HG02798 (cell line): ENCODE results near the gene ATP8A1.

ENCODE experiments used
- ATAC-seq: cut with Tn5 transposase; IDR thresholded peaks from one replicate; pipeline ENCODE4 v1.9.1; 2021; ENCODE audit warnings: mild to moderate bottlenecking; ENCODE audit not compliant: unreplicated experiment, poor library complexity

Gene ATP8A1

DNA sequence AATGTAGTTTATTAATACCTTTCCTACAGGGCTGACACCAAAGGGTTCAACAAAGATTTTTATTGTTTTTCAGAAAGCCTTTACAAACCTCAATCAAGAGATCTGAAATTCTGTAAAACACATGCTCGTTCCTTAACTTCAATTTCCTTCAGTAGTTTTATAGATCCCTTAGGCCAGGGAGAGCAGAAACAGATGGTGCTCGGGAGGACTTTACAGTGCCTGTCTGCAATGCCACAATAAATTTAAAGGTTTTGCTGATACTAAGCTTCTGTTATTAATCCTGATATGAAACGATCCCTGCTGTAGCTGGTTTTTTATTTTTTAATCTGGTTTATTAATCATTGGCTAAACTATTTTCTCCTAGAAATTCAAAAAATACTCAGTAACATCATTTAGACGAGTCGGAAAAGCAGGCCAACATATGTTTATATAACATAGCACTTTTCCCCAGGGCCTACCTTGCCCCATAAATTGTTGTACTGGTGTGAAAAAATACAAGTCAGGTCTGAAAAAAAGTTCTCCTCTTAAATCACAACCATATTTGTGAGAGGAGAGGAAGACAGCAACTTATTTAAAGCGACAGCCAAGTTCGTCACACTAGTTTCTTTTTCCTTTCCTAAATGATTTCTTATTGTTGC lies 219.9 kb downstream of the ATP8A1 start:
- ATAC-seq, result no peak

DNA sequence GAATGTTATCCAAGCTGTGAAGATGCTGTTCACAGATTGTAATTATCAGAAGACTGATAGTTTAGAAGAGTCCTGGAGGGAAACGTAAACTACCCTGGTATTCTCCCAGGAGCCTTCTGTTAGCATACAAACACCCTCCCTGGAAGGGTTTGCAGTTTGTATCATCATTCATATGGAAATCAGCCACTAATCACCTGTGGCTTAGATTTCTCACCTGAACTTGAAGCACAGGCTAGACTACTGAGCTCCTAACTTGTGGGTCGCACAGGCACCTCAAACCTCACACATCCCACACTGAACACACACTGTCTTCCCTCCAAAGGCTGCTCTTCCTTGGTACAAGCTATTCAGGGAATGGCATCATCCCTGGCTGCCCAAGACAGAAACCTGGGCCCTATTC lies 228.9 kb downstream of the ATP8A1 start:
- ATAC-seq, result no peak

DNA sequence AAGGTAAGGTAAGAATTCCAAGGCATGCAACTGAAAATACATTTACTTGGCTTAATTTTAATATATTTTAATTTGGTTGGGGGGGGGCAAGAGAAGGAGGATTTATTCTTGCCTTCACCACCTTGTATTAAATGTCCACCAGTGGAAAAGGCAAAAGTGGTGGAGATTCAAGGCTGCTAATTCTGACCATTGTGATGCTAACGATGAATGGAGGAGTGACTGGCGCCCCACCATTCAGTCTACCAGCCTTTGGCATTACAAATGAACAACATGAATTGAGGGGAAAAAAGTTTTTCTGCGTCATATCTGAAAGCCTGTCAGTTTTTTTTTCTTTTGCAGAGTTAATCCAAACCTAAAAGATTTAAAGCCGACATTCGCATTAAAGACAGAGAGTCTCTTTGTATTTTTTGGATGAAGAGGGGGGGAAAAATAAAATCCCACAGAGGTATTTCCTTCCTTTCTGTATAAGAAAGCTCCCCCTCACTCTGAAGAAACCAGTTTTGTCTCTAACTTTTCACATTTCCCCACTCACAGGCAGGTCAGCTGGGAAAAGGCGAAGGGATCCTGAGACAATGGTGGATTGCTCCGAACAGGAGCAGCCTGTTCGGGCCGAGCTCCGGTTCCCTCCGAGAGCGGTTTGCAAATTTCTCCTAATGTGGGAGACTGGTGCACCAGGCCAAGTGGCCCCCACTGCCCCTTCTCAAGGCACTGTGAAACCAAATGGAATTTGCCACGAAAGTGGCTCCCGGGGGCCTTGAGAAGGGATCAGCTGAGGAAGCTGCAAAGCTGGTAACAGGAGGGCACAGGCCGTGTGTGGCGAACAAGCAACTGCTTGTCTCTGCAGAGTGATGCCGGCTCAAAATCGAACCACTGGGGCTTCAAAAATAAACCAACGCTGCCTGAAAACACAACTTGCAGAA lies 231.5 kb downstream of the ATP8A1 start:
- no peak for ATAC-seq

DNA sequence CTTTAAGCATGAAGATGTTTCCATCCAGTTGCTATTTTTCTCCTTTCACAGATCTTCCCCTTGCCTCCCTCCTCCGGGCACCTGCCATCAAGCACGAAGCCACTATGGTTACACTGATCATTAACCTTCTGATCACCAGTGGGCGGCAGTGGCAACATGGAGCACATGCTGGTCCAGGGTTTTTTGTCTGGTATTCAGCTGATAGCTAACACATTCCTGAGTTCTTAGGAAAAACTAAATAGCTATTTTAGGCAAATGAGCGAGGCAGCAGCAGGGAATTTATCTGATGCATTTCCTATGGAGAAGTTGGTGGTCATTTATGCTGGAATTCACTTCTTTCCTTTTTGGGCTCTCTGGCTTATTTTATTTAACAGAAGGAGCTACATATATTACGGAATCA lies 236.8 kb downstream of the ATP8A1 start:
- ATAC-seq, result no peak

DNA sequence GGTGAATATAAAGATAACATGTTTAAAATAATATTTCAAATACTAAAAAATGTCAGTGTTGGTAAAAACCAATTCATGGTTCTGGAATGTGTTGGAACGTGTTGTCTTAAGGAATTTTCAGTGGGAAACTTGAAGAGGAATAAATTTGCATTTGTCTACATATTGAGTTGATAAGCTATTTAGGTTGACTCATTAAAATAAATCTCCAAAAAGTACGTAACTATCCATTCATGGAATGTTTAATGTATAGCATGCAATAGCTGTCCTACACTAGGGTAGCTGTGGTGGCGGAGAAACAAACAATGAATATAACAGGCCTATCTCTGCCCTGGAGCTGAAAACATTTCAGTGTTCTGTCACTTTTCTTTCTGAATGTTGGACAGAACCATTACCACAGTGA lies 239.4 kb downstream of the ATP8A1 start:
- no peak for ATAC-seq

DNA sequence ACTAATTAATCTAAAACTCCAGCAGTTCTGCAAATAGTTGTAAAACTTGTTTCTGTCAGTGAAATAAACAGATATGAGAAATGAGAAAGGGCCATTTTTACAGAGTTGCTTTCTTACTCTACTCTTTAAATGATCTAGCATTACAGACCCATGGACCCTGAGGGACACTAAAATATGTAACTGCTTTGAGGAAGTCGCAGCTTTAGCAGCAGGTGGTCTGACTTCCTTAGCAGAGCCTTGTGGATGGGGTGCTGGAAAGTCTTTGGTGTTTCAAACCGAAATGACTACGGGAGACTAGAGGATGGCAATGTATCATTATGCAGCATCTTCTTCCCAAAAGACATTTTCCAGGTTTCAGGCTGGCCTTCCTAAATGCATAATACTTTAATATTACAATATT lies 240.9 kb downstream of the ATP8A1 start:
- no peak for ATAC-seq

DNA sequence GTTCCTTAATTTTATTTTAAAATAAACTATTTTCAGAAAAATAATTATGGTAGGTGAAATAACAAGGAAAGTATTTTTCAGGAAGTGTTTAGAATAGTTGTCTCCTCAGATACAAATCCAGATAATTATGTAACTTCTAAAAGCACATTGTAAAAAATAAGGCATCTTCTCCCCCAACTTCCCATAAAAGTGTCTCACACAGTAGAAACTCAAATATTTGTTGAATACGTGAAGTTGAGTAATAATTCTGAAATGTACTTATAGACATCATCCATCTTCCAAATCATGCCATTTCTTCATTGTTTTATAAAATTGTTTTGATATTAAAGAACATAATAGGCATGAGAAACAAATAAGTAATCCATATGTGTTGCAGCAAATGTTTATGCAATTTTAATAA lies 241.6 kb downstream of the ATP8A1 start:
- no peak for ATAC-seq

DNA sequence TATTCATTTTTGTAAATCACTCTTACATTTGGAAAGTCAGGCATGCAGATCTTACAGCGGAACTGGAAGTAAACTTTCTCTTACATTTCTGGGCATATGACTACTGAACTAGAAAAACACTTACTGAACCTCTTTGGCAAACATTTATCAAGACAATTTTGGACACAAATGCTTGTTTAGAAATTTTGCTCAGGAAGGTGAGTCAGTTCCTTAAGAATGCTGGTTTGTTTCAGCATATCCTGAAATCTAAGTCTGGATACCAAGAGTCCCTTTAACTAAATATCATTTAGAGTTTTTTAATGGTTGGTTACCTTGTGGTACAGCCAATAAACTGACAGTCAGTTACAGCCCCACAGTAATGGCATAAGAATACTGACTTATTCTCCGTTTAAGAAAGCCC lies 244.7 kb downstream of the ATP8A1 start:
- no peak for ATAC-seq

DNA sequence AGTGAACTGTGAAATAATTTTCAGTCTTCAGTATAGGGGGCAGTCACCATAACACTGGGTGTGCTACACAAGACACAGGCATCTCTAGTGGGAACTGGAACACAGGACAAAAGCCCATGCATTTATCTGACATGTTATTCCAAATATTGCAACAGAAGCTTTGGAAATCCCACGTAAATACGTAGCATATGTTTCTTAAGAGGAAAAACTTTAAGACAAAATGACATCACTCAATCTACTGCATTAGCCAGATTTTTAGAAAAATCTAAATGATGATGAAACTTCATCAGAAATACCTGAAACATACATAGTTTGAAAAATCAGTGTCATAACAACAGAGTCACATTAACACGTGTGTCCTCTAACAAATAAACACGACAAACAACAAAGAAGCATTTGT lies 245.1 kb downstream of the ATP8A1 start:
- ATAC-seq, result no peak

DNA sequence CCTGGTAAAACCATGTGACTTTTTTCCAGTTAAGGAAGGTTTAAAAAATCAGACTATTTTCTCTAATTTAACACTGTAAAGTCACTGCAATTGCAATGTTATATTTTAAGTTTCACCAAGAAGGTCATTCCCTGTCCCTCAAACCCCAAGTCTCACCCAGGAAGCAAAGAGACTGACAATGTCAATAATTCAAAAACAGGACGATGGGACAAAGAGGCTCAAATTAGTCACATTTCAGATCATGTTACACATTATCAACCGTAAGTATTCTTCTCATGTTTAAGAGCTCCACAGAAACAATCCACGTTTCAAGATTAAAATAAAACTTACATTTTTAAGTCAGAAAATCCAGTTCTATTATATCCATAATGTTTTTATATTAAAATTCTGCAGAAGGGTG lies 246.5 kb downstream of the ATP8A1 start:
- no peak for ATAC-seq

DNA sequence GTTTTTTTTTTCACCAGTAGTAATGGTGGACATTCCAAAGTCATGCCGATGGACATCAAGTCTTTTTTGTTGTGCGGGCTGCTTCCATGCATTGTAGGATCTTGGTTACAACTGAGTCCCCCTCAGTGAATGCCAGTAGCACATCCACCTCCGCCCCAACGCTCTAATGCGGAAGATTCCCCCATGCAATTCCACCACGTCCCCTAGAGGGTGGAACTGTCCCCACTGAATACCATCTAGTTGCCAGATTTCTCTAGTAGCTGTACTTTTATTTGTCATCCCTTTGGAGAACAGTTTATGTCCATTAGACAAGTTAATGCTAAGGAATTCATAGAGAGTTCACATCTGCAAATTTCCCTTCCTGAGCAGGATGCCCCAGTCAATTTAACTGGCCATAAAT lies 252.9 kb downstream of the ATP8A1 start:
- ATAC-seq, result no peak

DNA sequence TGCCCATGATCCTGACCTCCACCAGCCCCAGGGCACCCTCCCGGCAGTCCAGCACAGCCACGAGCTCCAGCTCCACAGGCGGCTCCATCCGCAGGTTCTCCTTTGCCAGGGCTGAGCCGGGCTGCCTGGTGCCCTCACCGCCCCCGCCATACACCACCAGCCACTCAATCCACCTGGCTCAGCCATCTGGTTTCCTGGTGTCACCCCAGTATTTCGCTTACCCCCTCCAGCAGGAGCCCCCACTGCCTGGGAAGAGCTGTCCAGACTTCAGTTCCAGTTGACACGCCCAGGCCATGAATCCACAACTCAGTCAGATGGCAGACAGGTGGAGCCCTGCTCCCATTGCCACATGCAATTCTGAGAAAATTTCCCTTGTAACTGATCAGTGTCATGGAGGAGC lies 255.7 kb downstream of the ATP8A1 start:
- ATAC-seq, result no peak

DNA sequence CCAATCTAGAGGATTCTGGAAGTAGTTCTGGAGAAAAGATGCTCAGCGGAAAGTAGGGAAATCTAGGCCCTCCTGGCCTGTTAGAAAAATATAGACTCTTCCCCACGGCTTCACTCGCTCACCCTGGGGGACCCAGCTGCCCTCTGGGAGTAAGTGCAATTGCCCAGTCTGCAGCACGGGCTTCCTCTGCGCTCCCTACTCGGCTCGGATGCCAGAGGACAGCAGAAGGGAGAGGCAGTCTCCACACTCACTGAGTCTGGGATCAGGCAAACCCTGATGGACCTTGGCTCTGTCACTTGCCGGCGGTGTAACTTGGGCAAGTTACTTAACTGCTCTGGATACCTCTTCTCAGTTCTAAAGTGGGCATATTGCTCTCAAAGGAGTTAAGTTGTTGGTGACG lies 257.5 kb downstream of the ATP8A1 start:
- ATAC-seq, result no peak

DNA sequence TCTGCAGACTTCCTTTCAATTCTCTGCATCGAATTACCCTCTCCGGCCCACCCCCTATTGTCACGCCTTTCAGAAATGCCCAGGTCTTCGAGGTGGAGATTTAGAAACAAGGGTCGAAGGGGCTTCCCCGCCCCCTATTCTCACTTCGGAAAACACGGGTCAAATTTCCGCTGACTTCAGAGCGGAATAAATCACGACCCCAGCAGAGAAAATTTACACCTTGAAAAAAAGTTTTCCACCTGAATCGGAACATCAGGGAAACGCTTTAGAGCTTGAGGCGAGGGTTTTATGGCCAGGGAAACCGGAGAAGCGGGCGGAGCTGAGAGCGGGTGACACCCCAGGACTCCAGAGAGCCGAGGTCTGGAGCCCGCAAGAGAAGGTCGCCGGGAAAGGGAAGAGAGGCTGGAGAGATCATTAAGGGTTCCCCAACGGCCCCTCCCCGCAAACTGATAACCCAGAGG lies 258.0 kb downstream of the ATP8A1 start:
- ATAC-seq, result no peak

DNA sequence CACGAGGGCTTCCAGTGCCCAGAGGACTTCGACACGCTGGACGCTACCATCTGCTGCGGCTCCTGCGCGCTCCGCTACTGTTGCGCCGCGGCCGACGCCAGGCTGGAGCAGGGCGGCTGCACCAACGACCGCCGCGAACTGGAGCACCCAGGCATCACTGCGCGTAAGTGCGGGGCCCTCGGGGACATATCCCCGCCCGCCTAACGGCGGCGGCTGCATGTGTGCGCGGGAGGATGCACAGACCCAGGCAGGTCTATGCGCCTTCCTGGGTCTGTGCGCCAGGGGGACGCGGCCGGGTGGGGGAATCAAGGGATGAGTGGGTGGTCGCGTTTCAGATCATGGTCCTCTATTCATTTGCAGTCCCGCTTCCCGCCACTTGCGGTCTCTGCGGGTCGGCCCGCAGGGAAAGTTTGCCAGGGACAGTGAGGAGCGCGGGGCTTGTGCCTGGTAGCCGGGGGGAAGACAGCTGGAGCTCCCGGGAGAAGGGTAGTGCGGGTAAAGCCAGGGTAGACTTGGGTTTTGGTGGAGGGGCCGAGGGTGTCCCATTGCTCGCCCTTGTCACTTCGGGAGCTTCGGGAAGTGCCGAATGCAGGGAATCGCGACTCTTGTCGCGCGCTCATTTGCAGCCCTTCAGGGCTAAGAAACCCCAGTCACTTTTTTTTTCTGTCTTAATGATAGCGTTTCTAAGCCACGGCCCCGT lies 258.6 kb downstream of the ATP8A1 start:
- ATAC-seq, result peak; percentile 41

DNA sequence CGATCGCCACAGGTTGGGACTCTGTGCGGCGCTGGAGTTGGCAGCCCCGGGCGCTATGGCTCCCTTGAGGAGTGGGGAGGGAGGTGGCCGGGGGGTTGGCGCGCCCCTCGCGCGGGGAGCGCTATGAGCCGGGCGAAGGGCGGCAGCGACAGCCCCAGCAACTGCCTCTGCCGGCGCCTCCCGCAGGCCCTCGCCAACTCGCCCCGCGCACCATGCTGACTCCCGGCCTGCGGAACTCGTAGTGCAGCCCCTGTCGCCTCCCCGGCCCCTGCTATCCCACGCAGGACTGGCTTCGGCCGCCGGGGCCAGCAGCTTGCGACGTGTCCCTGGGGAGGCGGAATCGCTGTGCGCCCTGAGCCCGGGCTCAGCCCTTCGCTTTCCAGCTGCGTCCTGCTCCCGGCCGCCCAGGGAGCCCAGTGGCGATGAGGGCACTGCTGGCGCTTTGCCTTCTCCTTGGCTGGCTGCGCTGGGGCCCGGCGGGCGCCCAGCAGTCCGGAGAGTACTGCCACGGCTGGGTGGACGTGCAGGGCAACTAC lies 259.2 kb downstream of the ATP8A1 start:
- peak; percentile 24 for ATAC-seq

DNA sequence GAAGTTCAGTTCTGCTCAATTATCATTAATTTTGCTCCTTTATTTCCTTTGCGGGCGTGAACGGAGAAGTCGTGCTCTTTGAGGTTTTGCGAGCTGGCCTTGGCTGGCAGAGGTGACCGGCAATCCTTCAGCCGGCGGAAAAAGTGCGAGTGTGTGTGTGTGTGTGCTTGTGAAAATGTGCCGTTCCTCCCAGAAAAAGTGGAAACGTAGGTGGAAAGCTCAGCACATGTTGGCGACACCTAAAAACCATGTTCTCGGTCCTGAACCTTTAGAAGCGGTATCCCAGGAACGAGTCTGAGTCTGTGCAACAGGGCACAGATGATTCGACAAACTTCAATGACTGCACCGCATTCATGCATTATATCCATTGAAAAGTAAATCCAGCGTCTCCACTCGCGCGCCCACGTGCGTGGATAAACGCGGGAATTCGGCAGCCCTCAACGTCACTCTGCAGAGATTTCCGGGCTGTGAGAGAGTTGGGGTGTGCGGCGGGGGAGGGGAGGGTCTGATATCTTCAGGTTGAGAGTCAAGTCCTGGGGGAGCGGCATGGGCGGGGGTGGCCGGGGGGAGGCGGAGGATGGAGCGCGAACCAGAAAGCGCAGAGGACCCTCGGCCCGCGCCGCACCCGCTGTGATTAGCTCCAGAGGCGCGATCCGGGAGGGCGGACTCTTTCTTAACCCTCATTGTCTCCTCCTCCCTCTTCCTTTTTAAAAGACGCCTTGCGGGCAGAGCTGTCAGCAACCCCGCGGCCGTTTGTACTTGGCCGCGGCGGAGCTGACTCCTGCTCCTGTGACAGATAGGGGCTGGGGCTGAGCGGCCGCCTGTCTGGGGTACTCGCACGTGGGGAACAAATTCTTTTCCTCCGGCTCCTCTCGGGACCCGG lies 259.9 kb downstream of the ATP8A1 start, which contains the start of gene SHISA3:
Gene SHISA3, plus strand, starts transcription at position 737 of the 883 bp plus-strand sequence. CDS start 569 bp downstream, outside the sequence.
- peak; percentile 39 for ATAC-seq

DNA sequence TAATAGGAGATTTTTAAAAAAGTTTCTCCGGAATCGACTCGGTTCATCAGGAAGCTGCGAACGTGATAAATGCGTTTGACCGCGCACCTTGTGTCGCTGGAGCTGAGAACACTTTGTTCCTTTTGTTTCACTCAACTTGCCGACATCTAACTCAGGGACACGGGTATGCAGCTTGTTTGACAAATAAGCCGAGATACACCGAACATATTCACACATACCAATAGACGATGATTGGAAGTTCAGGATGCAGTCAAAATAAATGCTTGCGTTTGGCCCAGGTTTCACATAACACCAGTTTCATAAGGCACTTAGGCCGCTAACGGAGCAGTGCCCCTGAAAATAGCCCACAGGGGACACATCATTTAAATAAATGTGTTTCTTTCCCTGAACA lies 260.5 kb downstream of the ATP8A1 start:
- ATAC-seq, result no peak

DNA sequence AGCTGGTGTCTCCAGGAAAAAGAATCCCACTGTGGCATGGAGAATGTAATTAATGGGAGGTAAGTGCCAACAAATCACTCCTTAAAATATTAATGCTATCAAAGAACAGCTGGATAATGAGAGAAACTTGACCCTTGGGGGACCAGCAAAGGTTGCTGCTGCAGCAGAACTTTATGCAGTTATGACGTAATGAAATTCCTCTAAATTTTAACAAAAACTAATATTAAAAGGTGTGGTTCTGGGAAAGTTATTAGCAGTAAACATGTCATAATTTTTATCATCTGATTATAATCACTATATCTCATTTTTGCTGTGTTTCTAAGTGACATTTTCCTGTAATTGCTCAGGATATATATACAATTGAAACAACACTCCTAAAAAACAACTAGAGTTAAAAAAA lies 261.3 kb downstream of the ATP8A1 start:
- ATAC-seq, result no peak

DNA sequence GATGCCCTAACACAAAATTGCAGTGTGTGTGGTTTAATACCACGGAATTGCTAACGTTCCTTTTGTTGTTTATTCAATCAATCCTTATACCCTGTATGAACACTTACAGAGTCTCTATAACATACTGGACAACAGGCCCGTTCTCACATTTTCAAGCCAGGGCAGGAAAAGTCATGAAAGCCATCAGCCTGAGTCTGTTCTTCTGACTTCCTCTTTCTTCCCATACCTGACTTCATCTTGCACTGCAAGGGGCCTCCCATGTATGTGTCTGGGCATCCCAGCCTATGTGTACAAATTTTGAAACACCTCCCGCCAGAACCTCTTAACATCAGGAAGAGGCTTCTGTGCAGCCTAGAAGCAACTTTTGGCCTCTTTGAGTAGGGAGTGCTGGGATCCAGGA lies 264.5 kb downstream of the ATP8A1 start:
- ATAC-seq, result no peak
